GM12892 (cell line): ENCODE results near the gene HOXD3.

Experiments used
- POLR2A ChIP-seq: IDR thresholded peaks from 2 replicates; pipeline ENCODE4 v1.6.1; 2011; ENCODE audit warnings: low read depth, low read length, control low read depth
- TAF1 ChIP-seq: IDR thresholded peaks from 2 replicates; pipeline ENCODE4 v1.6.1; 2011; ENCODE audit warnings: low read depth, mild to moderate bottlenecking, control low read depth, low read length, borderline replicate concordance

- no peak for TF ChIP-seq POLR2A
- no peak for TF ChIP-seq TAF1
Measured at GRCh38 chr2:176125772-176126054, 31.4 kb upstream of the HOXD3 start.
